HG03039 (cell line): ENCODE measurements around the gene ELAVL3.
"Not testable (repeated sequence)": the region's sequence is repeated elsewhere in the genome, so short reads cannot be mapped to it uniquely, and the experiment has no call there.

ENCODE experiments used
- ATAC-seq: cut with Tn5 transposase; IDR thresholded peaks from one replicate; pipeline ENCODE4 v1.9.1; 2021; ENCODE audit warnings: mild to moderate bottlenecking, moderate library complexity; ENCODE audit not compliant: unreplicated experiment

The ELAVL3 gene

DNA sequence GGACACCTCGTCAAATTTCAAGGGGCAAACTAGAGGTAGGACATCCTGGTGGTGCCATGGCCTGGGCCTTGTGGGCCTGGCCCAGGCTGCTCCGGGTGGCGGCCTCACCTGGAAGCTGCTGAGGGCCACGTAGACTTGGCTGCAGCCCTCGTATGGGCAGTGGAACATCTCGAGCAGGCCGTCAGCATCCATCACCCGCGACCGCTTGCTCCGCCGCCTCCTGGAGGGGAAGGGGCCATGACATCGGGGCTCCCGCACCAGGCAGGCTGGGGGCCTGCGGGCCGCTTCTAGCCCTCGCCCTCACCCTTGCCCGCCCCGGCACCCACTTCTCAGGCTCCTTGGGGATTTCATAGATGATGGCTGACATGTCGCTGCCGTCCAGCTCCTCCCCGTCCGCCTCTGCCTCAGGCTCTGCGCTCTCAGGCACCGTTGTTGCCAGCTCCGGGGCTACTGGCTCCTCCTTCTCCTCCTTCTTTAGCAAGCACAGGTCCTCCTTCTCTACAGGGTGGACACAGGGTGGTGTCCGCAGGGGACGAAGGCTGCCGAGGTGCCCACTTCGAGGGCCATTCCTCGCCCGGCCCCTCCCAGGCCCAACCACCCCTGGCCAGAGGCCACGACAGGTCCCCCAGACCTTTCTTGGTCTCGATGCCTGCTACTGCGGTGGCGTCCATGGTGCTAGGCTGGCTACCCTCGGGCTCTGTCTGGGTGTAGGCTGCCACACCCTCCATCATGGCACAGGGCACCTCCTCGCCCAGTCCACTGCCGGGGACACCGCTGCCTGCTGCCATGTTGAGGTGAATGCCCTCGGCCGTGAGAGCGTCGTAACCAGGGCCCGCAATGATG, 6.0 kb upstream of the ELAVL3 start:
- ATAC-seq = no peak

- no peak for ATAC-seq
Measured at GRCh38 chr19:11485245-11485837, 4.5 kb upstream of the ELAVL3 start.

- no peak for ATAC-seq
Measured at GRCh38 chr19:11483366-11484111, 2.7 kb upstream of the ELAVL3 start.

DNA sequence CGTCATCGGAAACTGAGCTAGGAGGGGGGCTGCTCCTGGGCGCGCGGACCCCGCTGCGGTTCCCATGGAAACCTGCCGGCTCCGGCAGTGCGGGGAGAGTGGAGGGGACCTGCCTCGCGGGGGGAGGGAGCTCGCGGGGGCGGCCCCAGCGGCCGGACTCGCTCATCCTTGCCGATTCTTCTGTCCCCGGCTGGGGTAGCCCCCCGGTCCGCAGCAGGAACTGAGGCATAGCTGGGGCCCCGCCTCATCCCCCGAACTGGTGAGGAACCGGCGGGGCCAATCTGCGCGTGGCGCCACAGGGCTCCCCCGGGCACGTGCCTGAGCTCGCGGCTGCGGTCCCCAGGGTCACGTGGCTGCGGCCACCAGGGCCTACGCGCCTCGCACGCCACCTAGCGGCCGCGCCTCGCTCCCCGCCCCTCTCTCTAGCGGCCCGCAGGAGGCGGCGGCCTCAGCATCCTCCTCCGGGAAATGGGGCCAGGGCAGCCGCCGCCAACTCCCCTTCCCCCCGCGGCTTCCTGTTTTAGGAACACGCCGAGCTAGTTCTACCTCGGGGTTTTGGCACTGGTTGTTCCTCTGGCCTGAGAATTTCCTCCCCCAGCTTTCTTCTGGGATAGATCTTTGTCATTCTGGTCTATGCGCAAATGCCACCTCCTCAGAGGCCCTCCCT, 1.7 kb upstream of the ELAVL3 start:
- peak; percentile 46 for ATAC-seq

DNA sequence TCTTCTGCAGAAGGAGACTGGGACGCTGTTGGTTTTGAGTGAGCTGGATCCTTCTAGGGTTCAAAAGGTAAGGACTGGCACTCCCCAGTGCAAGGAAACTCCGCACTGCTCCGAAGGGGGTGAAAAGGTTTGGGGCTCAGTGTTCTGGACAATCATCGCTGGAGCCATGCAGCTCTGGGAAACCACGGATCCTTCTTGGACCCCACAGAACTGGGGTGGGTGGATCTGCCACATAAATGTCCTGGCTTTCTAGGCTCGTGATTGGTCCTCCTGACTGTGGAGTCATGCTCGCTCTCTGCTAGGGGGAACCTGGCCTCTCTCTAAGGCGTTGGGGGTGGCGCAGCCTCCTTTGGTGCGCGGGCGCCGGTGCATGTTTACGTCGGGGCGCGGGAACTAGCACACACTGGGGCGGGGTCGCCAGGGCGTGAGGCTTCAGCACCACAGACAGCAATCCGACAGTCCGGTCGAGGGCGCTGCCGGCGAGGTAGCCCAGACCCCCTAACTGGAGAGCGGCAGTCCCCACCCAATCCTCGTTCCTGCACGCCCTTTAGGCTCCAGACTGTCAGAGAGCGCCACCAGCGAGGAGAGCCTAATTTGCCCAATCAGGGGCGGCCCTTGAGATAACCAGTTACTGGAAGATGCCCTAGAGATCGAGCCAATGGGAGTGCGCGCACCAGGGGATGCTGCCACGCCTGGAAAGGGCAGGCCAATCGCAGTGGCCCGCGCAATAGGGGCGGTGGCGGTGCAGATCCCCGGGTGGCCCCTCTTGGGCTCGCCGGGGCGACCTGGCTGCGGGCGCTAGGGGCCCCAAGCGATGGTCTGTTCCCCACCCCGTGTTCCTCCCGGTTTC, 913 bp upstream of the ELAVL3 start:
- ATAC-seq = peak; percentile 38

GRCh38 chr19:11479898-11480714, 740 bp downstream of the ELAVL3 start:
- no peak for ATAC-seq

DNA sequence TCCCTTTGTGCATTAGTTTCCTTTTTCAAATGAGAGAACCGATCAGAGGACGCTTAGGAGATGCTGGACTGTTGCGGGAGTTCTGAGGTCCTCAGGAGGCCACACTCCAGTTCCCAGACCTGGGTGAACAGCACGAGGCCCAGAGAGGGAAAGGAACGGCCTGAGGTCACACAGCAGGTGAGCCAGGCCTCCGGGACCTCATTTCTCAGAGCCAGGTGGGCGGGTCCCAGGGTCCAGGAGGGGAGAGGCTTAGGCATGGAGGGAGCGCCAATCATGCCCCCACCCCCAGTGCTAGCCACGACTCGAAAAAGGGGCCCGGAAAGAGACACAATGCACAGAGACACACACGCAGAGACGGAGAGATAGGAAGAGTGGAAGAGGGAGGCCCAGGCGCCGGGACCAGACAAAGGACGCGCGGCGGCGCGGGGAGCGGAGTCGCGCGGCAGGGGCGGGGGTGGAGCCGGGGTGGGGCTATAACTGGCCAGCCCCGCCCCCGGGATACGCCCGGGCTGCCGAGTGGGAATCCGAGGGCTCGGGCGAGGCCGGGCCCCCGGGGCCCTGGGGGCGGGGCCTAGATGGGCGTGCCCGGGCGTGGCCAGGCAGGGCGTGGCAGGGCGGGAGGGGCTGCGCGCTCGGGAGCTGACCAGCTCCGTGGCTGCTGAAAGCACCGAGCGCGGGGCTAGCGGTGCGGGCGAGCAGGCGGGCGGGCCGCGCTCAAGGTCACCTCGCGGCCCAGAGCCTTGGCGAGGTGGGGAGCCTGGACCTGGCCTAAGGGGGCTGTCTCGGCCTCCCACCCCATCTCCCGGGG, 1.6 kb downstream of the ELAVL3 start:
- ATAC-seq = no peak

DNA sequence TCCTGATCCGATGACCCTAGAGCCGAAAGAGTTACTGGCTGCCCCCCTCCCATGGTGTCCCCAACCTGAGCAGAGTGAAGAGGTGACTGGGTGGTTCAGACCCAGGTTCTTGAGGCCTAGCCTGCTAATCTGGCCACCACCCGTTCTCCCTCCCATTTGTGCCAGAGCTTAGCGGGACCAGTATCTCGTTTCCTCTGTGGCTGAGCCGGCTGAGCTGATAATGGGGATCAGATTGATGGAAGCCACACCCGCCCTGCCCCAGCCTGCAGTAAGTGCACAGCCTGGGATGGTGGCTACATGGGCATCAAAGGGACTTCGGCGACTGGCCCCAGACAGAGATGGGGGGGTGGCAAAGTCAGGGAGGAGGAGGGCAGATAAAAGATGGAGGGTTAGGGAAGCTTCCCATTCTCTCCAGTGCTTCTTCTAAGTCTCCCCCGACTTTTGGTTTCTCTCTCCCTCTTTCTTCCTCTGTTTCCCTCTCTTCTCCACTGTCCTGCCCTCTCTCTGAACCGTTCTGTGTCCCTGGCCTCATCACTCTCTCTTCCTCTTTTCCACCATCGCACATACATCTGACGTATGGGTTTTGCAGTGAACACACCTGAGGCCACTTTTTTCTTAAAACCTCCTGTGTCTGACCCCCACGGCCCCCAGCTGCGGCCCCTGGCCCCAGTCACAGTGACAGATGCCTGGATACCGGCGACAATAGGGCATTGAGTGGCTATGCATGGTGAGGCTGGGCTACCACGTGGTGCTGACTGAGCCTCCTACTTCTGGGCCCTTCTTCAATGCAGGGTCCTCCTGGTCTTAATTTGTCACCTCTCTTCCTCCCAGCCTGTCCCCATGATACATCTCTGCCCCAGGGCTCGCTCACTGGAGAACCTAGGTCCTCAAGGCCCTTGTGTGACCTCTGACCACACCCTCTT, 2.4 kb downstream of the ELAVL3 start:
- ATAC-seq = no peak

DNA sequence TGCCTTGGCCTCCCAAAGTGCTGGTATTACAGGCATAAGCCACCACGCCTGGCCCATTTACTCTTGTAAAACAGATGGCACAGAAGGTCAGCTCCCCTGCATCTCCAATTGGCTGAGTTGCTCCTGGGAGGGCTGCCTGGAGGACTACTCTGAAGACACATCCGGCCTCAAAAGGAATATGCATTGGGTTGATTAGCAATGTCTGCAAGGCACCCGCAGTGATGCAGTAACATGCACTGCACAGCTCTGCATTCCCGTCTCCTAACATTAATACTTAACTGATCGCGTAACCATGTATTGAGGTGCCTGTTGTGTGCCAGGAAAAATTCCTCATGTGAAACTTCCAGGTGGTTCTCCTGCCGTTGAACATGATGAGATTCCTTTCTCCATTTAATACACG, 5.0 kb downstream of the ELAVL3 start:
- ATAC-seq = no peak

- ATAC-seq = not testable (repeated sequence)
Measured at GRCh38 chr19:11475343-11475742, 5.5 kb downstream of the ELAVL3 start.

GRCh38 chr19:11473725-11474124, 7.1 kb downstream of the ELAVL3 start:
- no peak for ATAC-seq

DNA sequence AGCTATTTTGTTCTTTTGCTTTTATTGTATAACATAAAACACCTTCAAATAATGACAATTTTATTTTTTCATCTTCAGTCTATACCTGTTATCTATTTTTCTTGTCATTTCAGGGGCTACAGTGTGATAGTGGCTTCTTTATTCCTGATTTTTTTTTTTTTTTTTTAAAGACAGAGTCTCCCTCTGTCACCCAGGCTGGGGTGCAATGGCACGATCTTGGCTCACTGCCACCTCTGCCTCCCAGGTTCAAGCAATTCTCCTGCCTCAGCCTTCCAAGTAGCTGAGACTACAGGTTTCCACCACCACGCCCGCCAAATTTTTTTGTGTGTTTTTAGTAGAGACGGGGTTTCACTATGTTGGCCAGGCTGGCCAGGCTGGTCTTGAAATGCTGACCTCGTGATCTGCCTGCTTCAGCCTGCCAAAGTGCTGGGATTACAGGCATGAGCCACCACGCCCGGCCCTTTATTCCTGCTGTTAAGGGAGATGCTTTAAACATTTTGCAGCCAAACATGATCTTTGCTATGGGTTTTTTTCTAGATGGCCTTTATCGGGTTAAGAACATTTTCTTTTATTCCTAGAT, 12.5 kb downstream of the ELAVL3 start:
- not testable (repeated sequence) for ATAC-seq

GRCh38 chr19:11465600-11465999, 15.2 kb downstream of the ELAVL3 start:
- no peak for ATAC-seq

DNA sequence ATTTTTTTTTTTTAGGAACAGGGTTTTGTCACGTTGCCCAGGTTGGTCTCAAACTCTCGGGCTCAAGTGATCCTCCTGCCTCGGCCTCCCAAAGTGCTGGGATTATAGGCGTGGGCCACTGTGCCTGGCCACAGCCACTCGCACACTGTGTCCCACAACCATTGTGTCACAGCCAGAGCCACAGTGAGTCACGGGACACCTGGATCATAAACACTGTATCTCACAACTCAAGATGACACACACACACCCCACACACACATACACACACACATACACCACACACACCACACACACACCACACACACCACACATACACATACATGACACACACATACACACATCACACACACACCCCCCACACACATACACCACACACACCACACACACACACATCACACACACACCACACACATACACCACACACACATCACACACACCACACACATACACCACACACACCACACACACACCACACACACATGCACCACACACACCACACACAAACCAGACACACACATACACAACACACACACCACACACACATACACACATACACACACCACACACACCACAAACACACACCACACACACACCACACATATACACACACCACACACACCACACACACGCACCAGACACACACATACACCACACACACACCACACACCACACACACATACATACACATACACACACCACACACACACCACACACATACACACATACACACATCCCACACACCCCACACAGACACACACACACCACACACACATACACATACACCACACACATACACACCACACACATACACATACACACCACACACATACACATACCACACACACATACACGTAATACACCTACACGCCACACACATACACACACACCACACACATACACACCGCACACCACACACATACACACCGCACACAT, 16.2 kb downstream of the ELAVL3 start:
- no peak for ATAC-seq

GRCh38 chr19:11463391-11463790, 17.5 kb downstream of the ELAVL3 start:
- no peak for ATAC-seq

- no peak for ATAC-seq
Measured at GRCh38 chr19:11461453-11461852, 19.4 kb downstream of the ELAVL3 start.
